ENCODE data around the gene NKAIN4. TPM values are rescaled to one million over a fixed set of nuclear protein-coding genes. Genes with fewer than 3 reads are reported as not detected.

The NKAIN4 gene
- total and polyA plus RNA-seq, 2 donors from 2014 or later: 29.7 to 107 TPM

- TF ChIP-seq CTCF (IDR thresholded peaks at IDR 0.05; ENCODE audit: borderline replicate concordance, extremely low read depth, insufficient read depth): no peak
- peak in 3 of 5 donors; percentile 50 to 77 (median 57) for DNase-seq
- Histone ChIP-seq H3K27me3 (ENCODE audit: control insufficient read depth, insufficient read depth, low read length) (no peaks in the 10 kb centered on the region), H3K4me1 (ENCODE audit: control insufficient read depth in 2 of 3, insufficient read depth in 2 of 3, low read depth in 1 of 3, low read length in 3 of 3) (no peaks in the 10 kb centered on the region), H3K9ac (ENCODE audit: low read length in 3 of 3) (no peak overlapping the region), H3K4me3 (ENCODE audit: low read length in 3 of 3) (no peak overlapping the region), H3K9me3 (ENCODE audit: control insufficient read depth in 2 of 3, insufficient read depth in 1 of 3, low read length in 3 of 3) (no peaks in the 10 kb centered on the region), H3K36me3 (ENCODE audit: control insufficient read depth in 2 of 3, insufficient read depth in 3 of 3, low read length in 3 of 3) (no peaks in the 10 kb centered on the region), H3K27ac (ENCODE audit: low read depth in 2 of 2, low read length in 2 of 2) (no peak overlapping the region)
- intact Hi-C loops (cut with DNase I): no loop called here
- no peak for FAIRE-seq
These were observed 15.6 kb downstream of the NKAIN4 start for GRCh38 chr20:63238514-63239125.

GRCh38 chr20:63238031-63238430, 16.2 kb downstream of the NKAIN4 start:
- Histone ChIP-seq H3K4me3 (ENCODE audit: low read length in 3 of 3) (no peak overlapping the region), H3K9ac (ENCODE audit: low read length in 3 of 3) (no peak overlapping the region), H3K9me3 (ENCODE audit: control insufficient read depth in 2 of 3, insufficient read depth in 1 of 3, low read length in 3 of 3) (no peaks in the 10 kb centered on the region), H3K4me1 (ENCODE audit: control insufficient read depth in 2 of 3, insufficient read depth in 2 of 3, low read depth in 1 of 3, low read length in 3 of 3) (no peaks in the 10 kb centered on the region), H3K27ac (ENCODE audit: low read depth in 2 of 2, low read length in 2 of 2) (no peak overlapping the region), H3K27me3 (ENCODE audit: control insufficient read depth, insufficient read depth, low read length) (no peaks in the 10 kb centered on the region), H3K36me3 (ENCODE audit: control insufficient read depth in 2 of 3, insufficient read depth in 3 of 3, low read length in 3 of 3) (no peaks in the 10 kb centered on the region)
- DNase-seq: peak in 1 of 5 donors; percentile 55
- no peak for FAIRE-seq
- TF ChIP-seq CTCF (IDR thresholded peaks at IDR 0.05; ENCODE audit: borderline replicate concordance, extremely low read depth, insufficient read depth): no peak
- intact Hi-C loops (cut with DNase I): no loop called here

- H3K9me3 ChIP-seq (ENCODE audit: control insufficient read depth in 2 of 3, insufficient read depth in 1 of 3, low read length in 3 of 3): no peaks in the 10 kb centered on the region
- TF ChIP-seq CTCF (IDR thresholded peaks at IDR 0.05; ENCODE audit: borderline replicate concordance, extremely low read depth, insufficient read depth): no peak
These were observed 18.0 kb downstream of the NKAIN4 start for GRCh38 chr20:63236116-63236837.

More at GRCh38 chr20:63236116-63236837, 18.0 kb downstream of the NKAIN4 start:
- Histone ChIP-seq H3K36me3 (ENCODE audit: control insufficient read depth in 2 of 3, insufficient read depth in 3 of 3, low read length in 3 of 3) (no peaks in the 10 kb centered on the region), H3K4me1 (ENCODE audit: control insufficient read depth in 2 of 3, insufficient read depth in 2 of 3, low read depth in 1 of 3, low read length in 3 of 3) (no peaks in the 10 kb centered on the region), H3K4me3 (ENCODE audit: low read length in 3 of 3) (no peak overlapping the region), H3K27ac (ENCODE audit: low read depth in 2 of 2, low read length in 2 of 2) (no peak overlapping the region), H3K9ac (ENCODE audit: low read length in 3 of 3) (no peak overlapping the region), H3K27me3 (ENCODE audit: control insufficient read depth, insufficient read depth, low read length) (no peaks in the 10 kb centered on the region)
- no peak for FAIRE-seq
- DNase-seq: peak in 1 of 5 donors; percentile 66
- intact Hi-C loops (cut with DNase I): no loop called here

Data from kidney (tissue), 14 donors.